Chondrocyte (in vitro differentiated cells): ENCODE measurements around the gene MYL5. TPM values are rescaled to one million over a fixed set of nuclear protein-coding genes. Genes with fewer than 3 reads are reported as not detected.

Experiments
- DNase-seq: peaks from one replicate; pipeline ENCODE4 v3.0.0; 2021; ENCODE audit warnings: mixed read lengths, low spot score
- H3K27ac Mint-ChIP-seq: one replicate; pipeline ENCODE4 v1.8.0; 2021; ENCODE audit warnings: mild to moderate bottlenecking, moderate library complexity, mixed read lengths; ENCODE audit not compliant: unreplicated experiment
- H3K27me3 Mint-ChIP-seq: 2 replicates; pipeline ENCODE4 v1.8.0; 2021; ENCODE audit warnings: low read depth, mixed read lengths
- H3K36me3 Mint-ChIP-seq: 2 replicates; pipeline ENCODE4 v1.8.0; 2021; ENCODE audit warnings: low read depth, mixed read lengths
- H3K4me1 Mint-ChIP-seq: 2 replicates; pipeline ENCODE4 v1.8.0; 2021; ENCODE audit warnings: low read depth, mild to moderate bottlenecking, mixed read lengths
- H3K4me3 Mint-ChIP-seq: one replicate; pipeline ENCODE4 v1.8.0; 2021; ENCODE audit warnings: mild to moderate bottlenecking, moderate library complexity, mixed read lengths; ENCODE audit not compliant: unreplicated experiment
- H3K9me3 Mint-ChIP-seq: 2 replicates; pipeline ENCODE4 v1.8.0; 2021; ENCODE audit warnings: low read depth, mixed read lengths
- CTCF ChIP-seq: fragments of 200-600 bp; sonication (generic); IDR thresholded peaks from 2 replicates; pipeline ENCODE4 v1.5.0; 2021; ENCODE audit warnings: antibody characterized with exemption, mild to moderate bottlenecking, moderate library complexity
- total RNA-seq: library from RNA; stranded (reverse); gene quantifications from 3 replicates; pipeline ENCODE4 v1.2.1, GENCODE V29; 2021

Gene MYL5
- total RNA-seq, 1 donor from 2014 or later: 22.8 TPM

- H3K27me3 Mint-ChIP-seq: no peaks in the 10 kb centered on the region
- no peaks in the 10 kb centered on the region for H3K9me3 Mint-ChIP-seq
- H3K4me1 Mint-ChIP-seq: peaks cover 12% of the 10 kb centered on the region
- no peak for DNase-seq
- no peaks in the 10 kb centered on the region for H3K36me3 Mint-ChIP-seq
- H3K4me3 Mint-ChIP-seq: peak overlapping the region; percentile 61
- TF ChIP-seq CTCF: no peak
- H3K27ac Mint-ChIP-seq: no peak overlapping the region
Measured at GRCh38 chr4:680551-680927, 6.2 kb downstream of the MYL5 start.

GRCh38 chr4:680928-681645, 6.7 kb downstream of the MYL5 start:
- Mint-ChIP-seq H3K27me3 (no peaks in the 10 kb centered on the region), H3K9me3 (no peaks in the 10 kb centered on the region), H3K27ac (no peak overlapping the region), H3K4me3 (peak overlapping the region; percentile 61), H3K4me1 (peaks cover 12% of the 10 kb centered on the region), H3K36me3 (no peaks in the 10 kb centered on the region)
- TF ChIP-seq CTCF: no peak
- no peak for DNase-seq

GRCh38 chr4:681736-682451, 7.6 kb downstream of the MYL5 start:
- no peak overlapping the region for H3K27ac Mint-ChIP-seq
- H3K27me3 Mint-ChIP-seq: no peaks in the 10 kb centered on the region
- no peaks in the 10 kb centered on the region for H3K36me3 Mint-ChIP-seq
- TF ChIP-seq CTCF: no peak
- DNase-seq: no peak
- no peaks in the 10 kb centered on the region for H3K9me3 Mint-ChIP-seq
- peak overlapping the region; percentile 25 for H3K4me3 Mint-ChIP-seq
- H3K4me1 Mint-ChIP-seq: peaks cover 12% of the 10 kb centered on the region

GRCh38 chr4:682490-683172, 8.3 kb downstream of the MYL5 start:
- peak overlapping the region; percentile 9 for H3K4me3 Mint-ChIP-seq
- no peaks in the 10 kb centered on the region for H3K27me3 Mint-ChIP-seq
- H3K36me3 Mint-ChIP-seq: no peaks in the 10 kb centered on the region
- no peaks in the 10 kb centered on the region for H3K9me3 Mint-ChIP-seq
- H3K27ac Mint-ChIP-seq: no peak overlapping the region
- no peak for TF ChIP-seq CTCF
- DNase-seq: no peak
- peaks cover 19% of the 10 kb centered on the region for H3K4me1 Mint-ChIP-seq

- Mint-ChIP-seq H3K4me1 (peaks cover 23% of the 10 kb centered on the region), H3K4me3 (no peak overlapping the region), H3K27ac (no peak overlapping the region)
Measured at GRCh38 chr4:683247-683897, 9.0 kb downstream of the MYL5 start.

More at GRCh38 chr4:683247-683897, 9.0 kb downstream of the MYL5 start:
- no peaks in the 10 kb centered on the region for H3K36me3 Mint-ChIP-seq
- no peak for DNase-seq
- no peaks in the 10 kb centered on the region for H3K27me3 Mint-ChIP-seq
- no peaks in the 10 kb centered on the region for H3K9me3 Mint-ChIP-seq
- no peak for TF ChIP-seq CTCF
